Transverse colon (tissue), 4 donors: ENCODE data around the gene ZNF490. TPM values are rescaled to one million over a fixed set of nuclear protein-coding genes. Genes with fewer than 3 reads are reported as not detected.

Experiments
- DNase-seq: peaks from one replicate; pipeline ENCODE4 v3.0.0-alpha.2; 2019
- H3K27ac ChIP-seq, 4 donors: fragments of 200-600 bp; sonication (generic); 2 replicates each; pipeline ENCODE4 v1.5.1; 2016 to 2018; ENCODE audit warnings: inconsistent platforms in 4 of 4
- H3K27me3 ChIP-seq: fragments of 200-600 bp; sonication (generic); 2 replicates; pipeline ENCODE4 v1.5.1; 2017; ENCODE audit warnings: inconsistent platforms
- H3K36me3 ChIP-seq, 4 donors: fragments of 200-600 bp; sonication (generic); 2 replicates each; pipeline ENCODE4 v1.5.1; 2017 to 2019; ENCODE audit warnings: inconsistent platforms in 4 of 4
- H3K4me1 ChIP-seq, 4 donors: fragments of 200-600 bp; sonication (generic); 2 replicates each; pipeline ENCODE4 v1.5.1; 2017 to 2020; ENCODE audit warnings: inconsistent platforms in 4 of 4
- H3K4me3 ChIP-seq, 4 donors: fragments of 200-600 bp; sonication (generic); 1 replicate in 1 of 4; 2 replicates in 3 of 4; pipeline versions ENCODE4 v1.5.1 to v1.6.1; 2017 to 2019; ENCODE audit warnings: inconsistent platforms in 4 of 4
- H3K9me3 ChIP-seq, 2 donors: fragments of 200-600 bp; sonication (generic); 2 replicates each; pipeline ENCODE4 v1.5.1; 2017 to 2019; ENCODE audit warnings: inconsistent platforms in 2 of 2
- CTCF ChIP-seq, 5 experiments: fragments of 200-600 bp in 3 of 5; fragments of 450-650 bp in 2 of 5; sonication (generic) in 3 of 5; IDR thresholded peaks; 1 replicate in 2 of 5; 2 replicates in 3 of 5; pipeline ENCODE4 v1.5.1; 2016 to 2017; ENCODE audit warnings: antibody characterized with exemption in 5 of 5, inconsistent platforms in 3 of 5, mild to moderate bottlenecking in 2 of 5, moderate library complexity in 1 of 5
- EP300 ChIP-seq: sonication (generic); formaldehyde crosslinking; IDR thresholded peaks from one replicate; pipeline ENCODE4 v1.6.1; 2017; ENCODE audit warnings: antibody characterized with exemption, low read depth
- POLR2A ChIP-seq: fragments of 450-650 bp; IDR thresholded peaks from one replicate; pipeline ENCODE4 v1.6.1; 2016; ENCODE audit warnings: antibody characterized with exemption, mild to moderate bottlenecking, moderate library complexity
- POLR2AphosphoS5 ChIP-seq, 3 donors: sonication (generic); formaldehyde crosslinking; IDR thresholded peaks; one replicate each; pipeline ENCODE4 v1.6.1; 2016; ENCODE audit warnings: antibody characterized with exemption in 3 of 3
- WGBS, 2 donors: methylation state at CpG; one replicate each; pipeline ENCODE4 v1.1.5; 2018; ENCODE audit warnings: low coverage in 1 of 2; 5-methylcytosine and 5-hydroxymethylcytosine counted together
- in situ Hi-C, 4 donors: fragments of 200-750 bp; cut with MboI; loops; one replicate each; pipeline versions ENCODE4 v1.15.0 to v1.15.1; 2017; ENCODE audit warnings: low sequenced_read_pairs in 3 of 4, low pct_ligation_motif_present in 1 of 4, low pct_unique_long_range_greater_than_20kb in 1 of 4
- intact Hi-C: fragments of 100-400 bp; cut with DNase I; formaldehyde crosslinking; loops from one replicate; pipeline ENCODE4 v1.15.1; 2023; ENCODE audit warnings: low total_unique reads
- total RNA-seq, 4 donors: library from RNA; depleted of rRNA; stranded (reverse); fragments of >200 nt; gene quantifications; one replicate each; pipeline ENCODE4 v1.1.0, GENCODE V29; 2016

Gene ZNF490
- total RNA-seq, 4 donors from 2014 or later = 6.7 to 54.9 (median 10.8) TPM

GRCh38 chr19:12617646-12618045 lies 7.0 kb upstream of the ZNF490 start:
- in situ Hi-C loops = no loop called here

GRCh38 chr19:12611361-12611699 lies 717 bp upstream of the ZNF490 start:
- WGBS, 2 donors = 0% methylated on average over 10 of the region's 10 CpGs
- DNase-seq = peak; percentile 77
- no peaks in the 10 kb centered on the region for H3K9me3 ChIP-seq
- intact Hi-C loops = no loop called here
- H3K4me3 ChIP-seq = peak overlapping the region; percentile 81 to 96 (median 86)
- H3K36me3 ChIP-seq = peaks cover 0 to 12% (median 0%) of the 10 kb centered on the region in 4 donors
- H3K27ac ChIP-seq = peak overlapping the region; percentile 96 to 99 (median 99)
- peak in 1 of 3 donors; percentile 4 for TF ChIP-seq POLR2AphosphoS5 (IDR thresholded peaks at IDR 0.05)
- no peak for TF ChIP-seq CTCF (IDR thresholded peaks at IDR 0.05)
- TF ChIP-seq EP300 = no peak
- in situ Hi-C loops = no loop called here
- no peaks in the 10 kb centered on the region for H3K27me3 ChIP-seq
- peaks cover 0 to 48% (median 22%) of the 10 kb centered on the region in 4 donors for H3K4me1 ChIP-seq

More at GRCh38 chr19:12617646-12618045, 7.0 kb upstream of the ZNF490 start:
- intact Hi-C loops = no loop called here
- 95 to 100% methylated on average over 1 to 4 of the region's 4 CpGs for WGBS, 2 donors
- DNase-seq = no peak
- no peaks in the 10 kb centered on the region for H3K27me3 ChIP-seq
- H3K27ac ChIP-seq = no peak overlapping the region
- H3K9me3 ChIP-seq = no peaks in the 10 kb centered on the region
- no peak overlapping the region for H3K4me3 ChIP-seq
- no peak for TF ChIP-seq POLR2A
- TF ChIP-seq POLR2AphosphoS5 (IDR thresholded peaks at IDR 0.05) = no peak
- TF ChIP-seq EP300 = no peak
- TF ChIP-seq CTCF (IDR thresholded peaks at IDR 0.05) = no peak
- H3K4me1 ChIP-seq = peaks cover 0 to 38% (median 10%) of the 10 kb centered on the region in 4 donors
- H3K36me3 ChIP-seq = peaks cover 0 to 12% (median 0%) of the 10 kb centered on the region in 4 donors

GRCh38 chr19:12607631-12608030 lies 3.0 kb downstream of the ZNF490 start:
- Histone ChIP-seq H3K27me3 (no peaks in the 10 kb centered on the region), H3K36me3 (peaks cover 0 to 10% (median 3%) of the 10 kb centered on the region in 4 donors), H3K4me1 (peaks cover 0 to 23% (median 16%) of the 10 kb centered on the region in 4 donors), H3K9me3 (no peaks in the 10 kb centered on the region), H3K27ac (no peak overlapping the region), H3K4me3 (no peak overlapping the region)
- intact Hi-C loops = no loop called here
- in situ Hi-C loops = no loop called here
- TF ChIP-seq POLR2AphosphoS5 (IDR thresholded peaks at IDR 0.05) (no peak), EP300 (no peak), POLR2A (no peak), CTCF (IDR thresholded peaks at IDR 0.05) (no peak)
- WGBS, 2 donors = 69 to 86% methylated on average over 2 to 3 of the region's 3 CpGs
- DNase-seq = no peak

- Histone ChIP-seq H3K9me3 (no peaks in the 10 kb centered on the region), H3K4me1 (peaks cover 0 to 14% (median 9%) of the 10 kb centered on the region in 4 donors), H3K27me3 (no peaks in the 10 kb centered on the region), H3K4me3 (no peak overlapping the region), H3K27ac (no peak overlapping the region), H3K36me3 (peaks cover 0 to 11% (median 3%) of the 10 kb centered on the region in 4 donors)
- no peak for TF ChIP-seq EP300
- TF ChIP-seq CTCF (IDR thresholded peaks at IDR 0.05) = no peak
- no peak for TF ChIP-seq POLR2A
- TF ChIP-seq POLR2AphosphoS5 (IDR thresholded peaks at IDR 0.05) = no peak
- WGBS, 2 donors = 93 to 100% methylated on average over 1 of the region's 1 CpG
- no peak for DNase-seq
- intact Hi-C loops (no loop called here), in situ Hi-C loops (no loop called here)
Measured at GRCh38 chr19:12606796-12607195, 3.8 kb downstream of the ZNF490 start.
